CD14-positive monocyte (primary cell): ENCODE data around the gene LRPAP1. TPM values are rescaled to one million over a fixed set of nuclear protein-coding genes. Genes with fewer than 3 reads are reported as not detected.

Source experiments
- DNase-seq, 3 donors: peaks; one replicate each; pipeline ENCODE4 v3.0.0-alpha.2; 2011 to 2022
- H2AFZ ChIP-seq: 2 replicates; pipeline ENCODE4 v1.6.0; 2012; ENCODE audit warnings: mild to moderate bottlenecking, low read depth, low read length, inconsistent platforms; ENCODE audit not compliant: insufficient read depth, poor library complexity, severe bottlenecking
- H3K27ac ChIP-seq, 2 donors: 1 replicate in 1 of 2; 2 replicates in 1 of 2; pipeline ENCODE4 v1.5.1; 2012 to 2013; ENCODE audit warnings: low read length in 2 of 2, control low read depth in 1 of 2, inconsistent platforms in 1 of 2, low read depth in 1 of 2, mild to moderate bottlenecking in 1 of 2
- H3K27me3 ChIP-seq, 2 donors: one replicate each; pipeline versions ENCODE4 v1.6.0 to v1.6.1; 2011 to 2013; ENCODE audit warnings: low read length in 2 of 2; ENCODE audit not compliant: control insufficient read depth in 2 of 2, insufficient read depth in 2 of 2
- H3K36me3 ChIP-seq, 2 donors: replicated peaks in 1 of 2; 1 replicate in 1 of 2; 2 replicates in 1 of 2; pipeline versions ENCODE4 v1.5.1 to v1.6.1; 2012 to 2013; ENCODE audit warnings: low read length in 2 of 2, control low read depth in 1 of 2, inconsistent platforms in 1 of 2, mild to moderate bottlenecking in 1 of 2; ENCODE audit not compliant: insufficient read depth in 2 of 2, control insufficient read depth in 1 of 2
- H3K4me1 ChIP-seq, 2 donors: 1 replicate in 1 of 2; 2 replicates in 1 of 2; pipeline versions ENCODE4 v1.5.1 to v1.6.1; 2012 to 2013; ENCODE audit warnings: low read length in 2 of 2, control low read depth in 1 of 2, inconsistent platforms in 1 of 2, mild to moderate bottlenecking in 1 of 2, moderate library complexity in 1 of 2; ENCODE audit not compliant: insufficient read depth in 2 of 2, control insufficient read depth in 1 of 2
- H3K4me2 ChIP-seq: replicated peaks from 2 replicates; pipeline ENCODE3; 2012; ENCODE audit warnings: low read length, moderate library complexity, mild to moderate bottlenecking; ENCODE audit not compliant: poor library complexity, severe bottlenecking; ENCODE audit errors: extremely low read depth
- H3K4me3 ChIP-seq, 3 experiments: fragments of 200-600 bp in 1 of 3; sonication (generic) in 1 of 3; replicated peaks in 1 of 3; 1 replicate in 2 of 3; 2 replicates in 1 of 3; pipeline ENCODE4 v1.5.1; 2011 to 2013; ENCODE audit warnings: low read length in 3 of 3, mild to moderate bottlenecking in 3 of 3, control low read depth in 2 of 3, low read depth in 2 of 3, inconsistent platforms in 1 of 3, moderate library complexity in 1 of 3
- H3K79me2 ChIP-seq: 2 replicates; pipeline ENCODE4 v1.6.0; 2012; ENCODE audit warnings: mild to moderate bottlenecking, control low read depth, inconsistent platforms, low read length, moderate library complexity; ENCODE audit not compliant: insufficient read depth
- H3K9ac ChIP-seq: 2 replicates; pipeline ENCODE4 v1.6.0; 2017; ENCODE audit warnings: low read length, mild to moderate bottlenecking; ENCODE audit not compliant: insufficient read depth, poor library complexity, severe bottlenecking
- H3K9me3 ChIP-seq, 2 donors: replicated peaks in 1 of 2; 1 replicate in 1 of 2; 2 replicates in 1 of 2; pipeline versions ENCODE4 v1.5.1 to v1.6.1; 2012 to 2013; ENCODE audit warnings: low read length in 2 of 2, control low read depth in 1 of 2; ENCODE audit not compliant: control insufficient read depth in 1 of 2, insufficient read depth in 1 of 2
- H4K20me1 ChIP-seq: 2 replicates; pipeline ENCODE4 v1.6.0; 2012; ENCODE audit warnings: mild to moderate bottlenecking, low read length, control low read depth, moderate library complexity; ENCODE audit not compliant: insufficient read depth
- H3K27ac Mint-ChIP-seq, 7 donors: one replicate each; pipeline ENCODE4 v1.8.0; 2020; ENCODE audit warnings: mild to moderate bottlenecking in 7 of 7, mixed read lengths in 7 of 7, moderate library complexity in 6 of 7, inconsistent platforms in 2 of 7
- H3K27me3 Mint-ChIP-seq, 3 donors: one replicate each; pipeline ENCODE4 v1.8.0; 2021 to 2022; ENCODE audit warnings: low read depth in 3 of 3, mild to moderate bottlenecking in 3 of 3, mixed read lengths in 3 of 3, moderate library complexity in 3 of 3, inconsistent platforms in 1 of 3
- H3K36me3 Mint-ChIP-seq, 2 donors: one replicate each; pipeline ENCODE4 v1.8.0; 2020; ENCODE audit warnings: mixed read lengths in 2 of 2, inconsistent platforms in 1 of 2, mild to moderate bottlenecking in 1 of 2
- H3K4me1 Mint-ChIP-seq: one replicate; pipeline ENCODE4 v1.8.0; 2020; ENCODE audit warnings: mild to moderate bottlenecking, mixed read lengths
- H3K4me3 Mint-ChIP-seq, 2 donors: one replicate each; pipeline ENCODE4 v1.8.0; 2020; ENCODE audit warnings: mild to moderate bottlenecking in 2 of 2, mixed read lengths in 2 of 2, moderate library complexity in 1 of 2
- H3K9me3 Mint-ChIP-seq, 7 donors: one replicate each; pipeline ENCODE4 v1.8.0; 2020 to 2022; ENCODE audit warnings: mixed read lengths in 7 of 7, mild to moderate bottlenecking in 6 of 7, moderate library complexity in 6 of 7, inconsistent platforms in 2 of 7
- CTCF ChIP-seq: fragments of 200-600 bp; IDR thresholded peaks from one replicate; pipeline ENCODE4 v1.8.0; 2022; ENCODE audit warnings: antibody characterized with exemption, mild to moderate bottlenecking
- WGBS: methylation state at CpG from one replicate; pipeline ENCODE4 v1.1.5; 2013; ENCODE audit warnings: missing lambda C conversion rate; ENCODE audit not compliant: insufficient coverage; 5-methylcytosine and 5-hydroxymethylcytosine counted together
- intact Hi-C, 2 donors: fragments of 100-400 bp; cut with micrococcal nuclease; formaldehyde crosslinking; loops; one replicate each; pipeline versions ENCODE4 v1.15.0 to v1.15.1; 2023
- polyA plus RNA-seq, 3 donors: library from polyadenylated mRNA; depleted of rRNA in 1 of 3; unstranded in 2 of 3; stranded (reverse) in 1 of 3; fragments of 300-500 nt in 2 of 3; fragments of >200 nt in 1 of 3; fragmentation: Illumina TruSeq in 2 of 3; gene quantifications; 1 replicate in 2 of 3; 2 replicates in 1 of 3; pipeline ENCODE4 v1.2.3, GENCODE V29; 2012 to 2021

The LRPAP1 gene
- polyA plus RNA-seq, 3 donors, result 169 to 204 (median 180) TPM

- no peak overlapping the region for H3K27ac Mint-ChIP-seq
- Histone ChIP-seq H3K9me3 (no peaks in the 10 kb centered on the region), H4K20me1 (peaks cover 75% of the 10 kb centered on the region), H3K27ac (no peak overlapping the region), H3K27me3 (no peaks in the 10 kb centered on the region), H3K4me2 (no peak overlapping the region), H3K9ac (no peak overlapping the region), H3K36me3 (peaks cover 95 to 98% of the 10 kb centered on the region in 2 donors), H3K79me2 (peaks cover 6% of the 10 kb centered on the region), H3K4me3 (no peak overlapping the region), H3K4me1 (no peaks in the 10 kb centered on the region), H2AFZ (no peak overlapping the region)
- no peak overlapping the region for H3K4me3 Mint-ChIP-seq
- no peak for TF ChIP-seq CTCF
- no peaks in the 10 kb centered on the region for H3K27me3 Mint-ChIP-seq
- peaks cover 86 to 98% of the 10 kb centered on the region in 2 donors for H3K36me3 Mint-ChIP-seq
- intact Hi-C loops, result no loop called here
- DNase-seq, result no peak
- H3K9me3 Mint-ChIP-seq, result peaks cover 0 to 8% (median 0%) of the 10 kb centered on the region in 7 donors
- no peaks in the 10 kb centered on the region for H3K4me1 Mint-ChIP-seq
- WGBS, result 96% methylated on average over 29 of the region's 29 CpGs
Observed at GRCh38 chr4:3516836-3517730, 15.1 kb downstream of the LRPAP1 start.

GRCh38 chr4:3516061-3516835 is 16.0 kb downstream of the LRPAP1 start:
- H3K36me3 ChIP-seq, result peaks cover 93 to 99% of the 10 kb centered on the region in 2 donors
- H2AFZ ChIP-seq, result no peak overlapping the region
- H3K9me3 ChIP-seq, result peaks cover 0 to 4% of the 10 kb centered on the region in 2 donors
- Mint-ChIP-seq H3K4me1 (no peaks in the 10 kb centered on the region), H3K27ac (no peak overlapping the region), H3K4me3 (no peak overlapping the region), H3K27me3 (no peaks in the 10 kb centered on the region), H3K9me3 (peaks cover 0 to 9% (median 0%) of the 10 kb centered on the region in 7 donors), H3K36me3 (peaks cover 85 to 96% of the 10 kb centered on the region in 2 donors)
- WGBS, result 98% methylated on average over 32 of the region's 32 CpGs
- intact Hi-C loops, result no loop called here
- peaks cover 7% of the 10 kb centered on the region for H3K79me2 ChIP-seq
- peaks cover 73% of the 10 kb centered on the region for H4K20me1 ChIP-seq
- no peaks in the 10 kb centered on the region for H3K4me1 ChIP-seq
- no peak overlapping the region for H3K4me2 ChIP-seq
- no peak overlapping the region for H3K27ac ChIP-seq
- no peaks in the 10 kb centered on the region for H3K27me3 ChIP-seq
- TF ChIP-seq CTCF, result no peak
- no peak for DNase-seq
- no peak overlapping the region for H3K4me3 ChIP-seq
- no peak overlapping the region for H3K9ac ChIP-seq
